NCI-H2227 treated with DMSO at 0.1 percent for 48 hours (cell line): ENCODE data around the gene EPB41.
A peak's percentile ranks its signal among the peaks of the same experiment; 100 is the strongest.
"Not testable (repeated sequence)": the region's sequence is repeated elsewhere in the genome, so short reads cannot be mapped to it uniquely, and the experiment has no call there.

Experiments
- DNase-seq: peaks from one replicate; lab custom pipeline; 2025; lab: John Stamatoyannopoulos, UW

Gene EPB41

DNA sequence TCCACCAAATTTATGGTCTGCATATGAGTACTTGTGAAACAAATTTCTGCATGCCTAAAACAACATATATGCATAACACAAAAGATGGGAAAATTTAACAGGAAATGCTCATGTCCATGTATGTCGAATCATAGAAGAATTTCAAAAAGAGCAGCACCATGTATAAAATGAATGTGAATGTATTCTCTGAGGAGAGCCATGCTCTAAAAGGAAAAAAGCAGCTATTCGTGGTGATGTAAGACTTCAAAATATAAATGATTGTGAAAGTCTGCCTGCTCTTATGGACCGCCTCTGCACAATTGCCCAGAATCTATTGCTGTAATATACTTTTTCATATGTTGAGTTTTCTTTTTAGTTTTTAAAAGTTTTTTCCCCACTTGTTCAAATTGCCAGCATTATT is 66.8 kb downstream of the EPB41 start:
- DNase-seq, result no peak

DNA sequence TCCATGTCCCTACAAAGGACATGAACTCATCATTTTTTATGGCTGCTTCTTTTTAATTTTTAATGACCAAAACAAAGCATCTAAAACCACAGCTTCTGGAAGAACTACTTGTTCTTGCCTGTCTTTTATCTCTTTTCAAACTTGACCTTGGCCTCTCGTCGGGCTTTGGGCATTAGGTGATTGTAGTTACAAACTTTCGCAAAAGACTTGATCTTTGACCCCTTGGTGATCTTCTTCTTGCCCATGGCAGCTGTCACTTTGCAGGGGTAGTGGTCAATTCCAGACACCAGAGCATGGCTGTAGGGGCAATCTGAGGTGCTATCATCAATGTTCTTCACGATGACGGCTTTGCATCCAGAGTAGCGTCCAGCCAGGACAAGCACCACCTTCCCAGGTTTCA is 67.8 kb downstream of the EPB41 start:
- no peak for DNase-seq

DNA sequence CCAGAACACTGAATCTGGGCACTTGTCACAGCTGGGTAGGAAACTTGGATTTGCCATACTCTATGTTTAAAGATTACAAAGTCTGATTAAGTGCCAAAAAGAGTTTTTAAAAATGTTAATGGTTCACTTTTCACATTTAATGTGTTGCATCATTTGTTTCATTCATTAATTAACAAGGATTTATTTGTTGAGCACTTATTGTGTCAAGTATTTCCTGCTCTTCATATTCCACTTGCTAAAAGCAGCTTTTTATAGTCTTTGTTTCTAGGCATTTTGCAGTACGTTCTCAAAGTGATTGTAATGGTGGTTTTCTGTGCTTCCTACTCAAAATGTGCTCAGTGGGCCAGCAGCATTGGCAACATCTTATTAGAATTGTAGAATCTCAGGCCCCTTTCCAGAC is 68.7 kb downstream of the EPB41 start:
- no peak for DNase-seq

DNA sequence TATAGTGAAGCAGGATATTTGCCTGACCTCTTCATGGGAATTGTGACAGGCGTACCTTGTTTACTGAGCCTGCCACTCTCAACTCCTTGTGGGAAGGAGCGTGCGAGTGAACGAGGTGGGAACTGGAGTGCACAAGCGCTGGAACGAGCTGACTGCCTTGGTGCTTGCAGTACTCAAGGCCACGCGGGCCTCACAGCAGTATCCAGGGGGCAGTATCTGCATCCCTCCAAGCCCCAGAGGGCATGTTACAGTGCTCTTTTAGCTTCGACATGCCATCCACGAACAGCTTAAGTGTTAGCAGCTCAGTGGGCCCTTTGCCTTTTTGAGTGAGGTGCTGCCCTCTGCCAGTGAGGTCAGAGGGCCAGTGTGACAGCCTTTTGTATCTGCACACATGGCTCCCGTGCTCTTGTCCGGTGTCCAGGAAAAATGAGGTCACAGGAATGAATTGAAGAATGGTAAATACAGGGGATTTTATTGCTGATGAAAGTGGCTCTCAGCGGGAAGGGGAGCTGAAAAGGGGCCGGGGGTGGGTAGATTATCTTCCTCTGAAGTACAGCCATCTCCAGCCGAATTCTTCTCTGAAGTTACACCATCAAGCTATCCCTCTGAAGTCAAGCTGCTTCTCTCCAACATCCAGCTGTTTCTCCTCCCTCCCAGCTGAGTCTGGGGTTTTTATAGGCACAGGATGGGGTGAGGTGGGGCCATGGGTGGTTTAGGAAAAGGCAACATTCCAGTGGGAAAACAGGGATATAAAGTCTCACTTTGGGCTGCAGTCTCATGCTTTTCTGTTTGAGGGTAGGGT is 69.3 kb downstream of the EPB41 start:
- no peak for DNase-seq

DNA sequence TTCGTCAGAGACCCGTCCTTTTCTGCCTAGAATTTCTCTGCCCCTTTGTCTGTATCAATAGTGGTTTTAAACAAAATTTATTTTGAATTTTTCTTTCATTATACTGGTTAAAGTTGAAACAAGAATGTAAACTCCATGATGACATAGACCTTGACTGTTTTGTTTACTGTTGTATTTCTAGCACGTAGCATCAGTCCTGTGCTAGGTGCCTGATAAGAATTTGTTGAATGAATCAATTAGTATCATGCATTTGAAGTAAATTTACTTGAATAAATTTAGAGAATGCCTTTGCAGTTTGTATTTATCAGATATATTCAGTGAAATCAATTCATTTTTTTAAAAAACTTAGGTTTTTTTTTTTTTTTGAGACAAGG is 69.9 kb downstream of the EPB41 start:
- no peak for DNase-seq

DNA sequence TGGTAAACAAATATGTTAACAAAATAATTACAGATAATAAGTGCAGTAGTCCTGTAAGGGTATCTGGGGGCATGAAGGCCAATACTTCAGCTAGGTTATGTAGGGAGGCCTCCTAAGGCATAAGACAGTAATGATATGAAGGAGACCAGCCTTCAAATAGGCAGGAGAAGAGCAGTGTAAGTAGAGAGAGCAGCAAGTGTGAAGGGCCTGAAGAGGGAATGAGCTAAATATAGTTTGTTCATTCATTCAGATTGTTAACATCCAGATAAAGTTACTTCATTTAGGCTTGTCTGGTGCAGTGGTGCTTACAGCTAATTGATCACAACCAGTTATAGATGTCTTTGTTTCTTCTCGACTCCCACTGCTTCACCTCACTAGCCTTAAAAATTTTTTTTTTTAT is 71.1 kb downstream of the EPB41 start:
- no peak for DNase-seq

DNA sequence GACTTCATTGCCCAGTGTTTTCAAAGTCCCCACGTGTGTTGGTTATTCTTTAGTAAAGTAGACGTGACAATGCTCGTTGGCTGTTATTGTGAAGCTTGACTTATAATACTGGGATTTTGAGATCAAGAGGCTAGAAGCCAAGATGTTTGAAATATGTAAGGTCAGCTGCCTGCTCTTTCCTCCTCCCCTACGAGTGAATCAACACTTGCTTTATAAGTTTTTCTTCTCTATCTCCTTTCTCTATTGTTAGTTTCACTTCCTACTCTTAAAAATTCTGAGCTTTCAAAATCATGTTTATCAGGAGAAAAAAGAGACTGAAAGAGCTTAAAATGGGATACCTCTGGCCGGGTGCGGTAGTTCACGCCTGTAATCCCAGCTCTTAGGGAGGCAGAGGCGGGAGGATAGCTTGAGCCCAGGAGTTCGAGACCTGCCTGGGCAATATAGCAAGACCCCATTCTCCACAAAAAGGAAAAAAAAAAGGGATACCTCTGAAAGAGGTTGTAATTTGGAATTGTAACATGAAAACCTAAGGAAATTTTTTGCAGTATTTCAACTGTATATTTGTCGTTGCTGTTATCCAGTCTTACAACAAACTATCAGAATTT is 72.0 kb downstream of the EPB41 start:
- no peak for DNase-seq

DNA sequence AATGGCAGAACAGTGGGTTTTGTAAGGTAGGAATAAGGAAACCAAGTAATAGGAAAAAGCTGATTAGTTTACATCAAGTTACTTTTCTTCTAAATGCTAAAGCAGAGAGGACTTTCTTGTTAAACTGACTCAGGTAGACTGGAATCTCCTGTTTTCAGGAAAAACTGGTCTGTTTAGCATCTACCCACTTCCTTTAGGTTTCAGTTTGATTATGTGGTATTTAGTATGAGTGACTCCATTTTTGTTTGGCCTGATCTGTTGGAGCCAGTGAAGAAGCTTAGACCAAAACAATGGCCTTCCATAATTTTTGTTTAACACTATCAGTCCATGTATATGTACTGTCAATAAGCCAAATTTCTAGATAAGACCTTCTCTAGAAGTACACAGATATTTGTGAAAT is 88.4 kb downstream of the EPB41 start:
- DNase-seq, result no peak

DNA sequence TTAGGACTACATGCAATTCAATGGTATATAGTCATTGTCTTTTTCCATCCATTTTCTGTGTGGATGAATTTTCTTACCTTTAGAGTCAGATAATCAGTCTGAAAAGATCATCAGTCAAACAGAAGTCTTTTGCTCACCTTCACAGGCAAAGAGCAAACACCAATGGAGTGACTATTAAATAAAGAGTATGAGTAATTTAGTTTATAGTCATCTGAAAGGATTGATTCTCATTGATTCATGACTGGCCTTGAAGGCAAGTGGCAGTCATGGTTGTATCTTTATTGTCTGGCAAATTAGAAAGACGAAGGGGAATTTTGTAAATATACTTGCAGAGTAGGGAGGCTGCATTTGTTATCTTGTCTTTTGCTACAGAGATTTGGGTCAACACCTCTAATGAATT is 89.9 kb downstream of the EPB41 start:
- DNase-seq, result no peak

DNA sequence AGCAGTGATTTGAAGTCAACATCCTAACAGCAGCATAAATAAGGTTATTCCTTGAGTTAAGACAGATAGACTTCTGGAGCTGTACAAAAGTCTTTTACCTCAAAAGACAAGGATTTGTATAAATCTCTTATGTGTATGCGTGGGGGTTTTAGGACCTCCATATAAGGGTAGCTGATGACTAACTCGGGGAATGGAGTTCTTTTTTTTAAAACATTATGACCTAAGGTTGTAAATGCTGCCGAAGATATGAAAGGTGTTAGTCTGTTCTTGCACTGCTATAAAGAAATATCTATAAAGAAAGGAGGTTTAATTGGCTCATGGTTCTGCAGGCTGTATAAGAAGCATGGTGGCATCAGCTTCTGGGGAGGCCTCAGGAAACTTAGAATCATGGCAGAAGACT is 90.4 kb downstream of the EPB41 start:
- no peak for DNase-seq

DNA sequence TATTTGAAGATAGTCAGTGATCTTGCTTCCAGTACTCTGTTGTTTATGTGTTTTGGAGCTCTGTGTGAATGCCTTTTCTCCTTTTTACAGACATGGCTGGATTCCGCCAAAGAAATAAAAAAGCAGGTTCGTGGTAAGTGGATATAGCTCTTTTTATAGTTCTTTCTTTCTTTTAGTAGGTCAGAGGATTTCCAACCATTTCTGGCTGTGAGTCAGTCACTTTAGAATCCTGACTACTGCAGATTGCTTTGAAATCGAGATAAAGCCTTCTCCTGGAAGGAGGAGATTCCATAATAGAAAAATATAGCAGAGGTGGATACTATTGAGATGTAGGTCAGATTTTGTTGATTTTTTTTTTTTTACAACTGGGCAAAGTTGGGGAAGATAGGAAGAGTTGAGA is 97.4 kb downstream of the EPB41 start:
- no peak for DNase-seq

DNA sequence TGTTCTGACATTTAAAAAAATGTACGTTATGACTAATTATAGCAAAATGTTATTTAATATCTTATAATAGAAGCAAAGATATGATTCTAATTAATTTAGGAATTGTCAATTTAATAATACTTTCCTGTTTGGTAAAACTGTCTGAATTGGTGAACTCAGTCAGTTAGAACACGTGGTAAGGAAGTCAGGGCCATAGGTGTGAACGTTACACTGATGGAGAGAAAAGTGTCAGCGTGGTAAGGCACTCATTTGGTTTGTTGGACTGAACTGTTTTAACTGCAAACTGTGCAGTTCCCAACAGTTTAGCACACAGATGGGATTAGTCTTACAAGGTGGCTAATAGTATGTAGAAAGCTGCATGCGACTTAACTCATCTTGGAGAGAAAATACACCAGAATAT is 102.9 kb downstream of the EPB41 start:
- no peak for DNase-seq

DNA sequence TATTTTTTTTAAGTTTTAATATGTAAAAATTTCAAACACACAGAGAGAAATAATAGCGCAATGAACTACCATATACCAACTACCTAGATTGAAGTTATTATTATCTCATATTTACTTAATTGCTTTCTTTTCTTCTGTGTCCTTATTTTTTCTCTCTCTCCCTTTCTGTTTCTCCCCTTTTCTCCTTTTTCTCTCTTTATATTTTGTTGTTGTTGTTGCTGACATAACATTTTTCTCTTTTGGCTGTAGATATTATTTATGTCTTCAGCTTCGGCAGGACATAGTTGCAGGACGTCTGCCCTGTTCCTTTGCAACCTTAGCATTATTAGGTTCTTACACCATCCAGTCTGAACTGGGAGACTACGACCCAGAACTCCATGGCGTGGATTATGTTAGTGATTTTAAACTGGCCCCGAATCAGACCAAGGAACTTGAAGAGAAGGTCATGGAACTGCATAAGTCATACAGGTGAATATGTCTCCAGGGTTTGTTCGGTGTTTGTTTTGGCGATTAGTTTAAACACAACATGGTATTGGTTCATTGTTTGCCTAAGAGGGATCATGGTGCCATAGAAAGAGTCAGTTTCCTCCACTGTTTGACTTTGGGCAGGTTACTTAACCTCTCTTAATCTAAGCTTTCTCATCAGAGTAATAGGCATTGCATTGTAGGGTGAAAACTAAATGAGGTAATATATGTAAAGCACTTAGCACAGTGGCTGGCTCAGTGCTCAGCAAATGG is 103.8 kb downstream of the EPB41 start:
- no peak for DNase-seq

DNA sequence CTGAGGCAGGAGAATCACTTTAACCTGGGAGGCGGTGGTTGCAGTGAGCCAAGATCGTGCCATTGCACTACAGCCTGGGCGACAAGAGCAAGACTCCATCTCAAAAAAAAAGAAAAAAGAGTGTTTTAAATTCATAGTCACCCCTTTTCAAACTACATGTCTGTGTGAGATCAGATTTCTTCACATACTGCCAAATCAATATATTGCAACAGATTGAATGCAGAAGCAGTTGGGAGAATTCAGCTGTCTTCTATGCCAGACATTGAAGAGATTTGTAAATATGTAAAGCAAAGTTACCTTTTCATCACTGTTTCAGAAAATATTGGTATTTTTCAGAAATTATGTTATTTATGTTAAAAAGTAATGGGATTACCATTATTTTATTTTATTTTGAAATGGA is 108.3 kb downstream of the EPB41 start:
- no peak for DNase-seq

DNA sequence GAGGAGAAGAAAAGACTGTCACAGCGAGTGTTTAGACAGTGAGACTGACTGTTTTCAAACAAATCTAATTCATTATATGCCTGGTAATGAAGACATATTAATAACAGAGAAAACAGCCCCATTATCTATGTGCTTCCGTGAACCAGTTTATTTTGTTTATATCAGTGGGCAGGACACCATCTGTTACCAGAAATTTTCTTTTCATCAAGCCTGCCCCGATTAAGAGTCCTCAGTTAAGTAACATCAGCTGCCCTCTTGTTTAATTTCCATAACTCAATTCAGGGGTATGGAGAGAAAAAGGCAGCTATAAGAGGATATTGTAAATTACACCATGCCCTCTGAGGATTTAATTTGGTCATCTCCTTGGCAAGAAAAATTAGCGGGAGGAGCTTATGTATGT is 115.3 kb downstream of the EPB41 start:
- DNase-seq, result no peak

DNA sequence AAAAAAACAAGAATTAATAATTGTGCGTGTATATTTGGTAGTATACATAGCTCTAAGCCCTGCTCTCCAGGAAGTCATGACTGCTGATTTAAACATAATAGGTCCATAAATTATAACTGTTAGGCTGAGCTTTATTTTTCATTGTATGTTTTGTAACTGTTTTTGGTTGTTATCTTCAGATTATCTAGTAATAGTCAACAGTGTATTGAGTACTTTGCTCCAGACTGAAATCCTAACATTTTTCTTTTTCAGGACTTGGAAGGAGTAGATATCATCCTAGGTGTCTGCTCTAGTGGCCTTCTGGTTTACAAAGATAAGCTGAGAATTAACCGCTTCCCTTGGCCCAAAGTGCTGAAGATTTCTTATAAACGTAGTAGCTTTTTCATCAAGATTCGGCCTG is 118.5 kb downstream of the EPB41 start:
- DNase-seq, result no peak

DNA sequence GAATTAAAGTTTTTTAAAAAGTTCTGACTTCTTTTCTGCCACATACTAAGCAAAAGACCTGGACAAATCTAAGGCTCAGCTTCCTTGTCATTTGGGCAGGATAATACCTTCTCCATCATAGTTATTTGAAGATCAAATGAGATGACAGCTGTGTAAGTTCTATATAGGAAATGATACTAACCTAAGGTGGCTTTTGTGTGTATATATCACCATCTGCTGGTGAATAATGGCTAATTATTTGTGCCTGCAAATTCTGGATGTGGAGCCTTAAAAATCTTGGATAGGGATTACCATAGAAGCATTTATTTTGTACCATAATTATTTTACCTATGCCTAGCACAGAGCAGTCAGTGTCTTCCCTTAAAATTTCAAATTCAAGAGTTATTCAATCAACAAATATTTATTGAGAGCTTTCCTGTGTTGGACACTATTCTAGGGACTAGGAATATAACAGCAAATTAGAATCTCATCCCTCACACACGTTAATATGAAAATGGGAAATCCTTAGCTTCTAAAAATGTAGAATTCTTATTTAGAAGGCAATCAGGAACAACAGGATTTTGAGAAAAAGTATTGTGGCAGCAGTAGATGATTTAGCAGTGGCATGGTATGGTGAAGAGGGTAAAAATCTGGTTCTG is 119.6 kb downstream of the EPB41 start:
- peak; percentile 53 for DNase-seq

DNA sequence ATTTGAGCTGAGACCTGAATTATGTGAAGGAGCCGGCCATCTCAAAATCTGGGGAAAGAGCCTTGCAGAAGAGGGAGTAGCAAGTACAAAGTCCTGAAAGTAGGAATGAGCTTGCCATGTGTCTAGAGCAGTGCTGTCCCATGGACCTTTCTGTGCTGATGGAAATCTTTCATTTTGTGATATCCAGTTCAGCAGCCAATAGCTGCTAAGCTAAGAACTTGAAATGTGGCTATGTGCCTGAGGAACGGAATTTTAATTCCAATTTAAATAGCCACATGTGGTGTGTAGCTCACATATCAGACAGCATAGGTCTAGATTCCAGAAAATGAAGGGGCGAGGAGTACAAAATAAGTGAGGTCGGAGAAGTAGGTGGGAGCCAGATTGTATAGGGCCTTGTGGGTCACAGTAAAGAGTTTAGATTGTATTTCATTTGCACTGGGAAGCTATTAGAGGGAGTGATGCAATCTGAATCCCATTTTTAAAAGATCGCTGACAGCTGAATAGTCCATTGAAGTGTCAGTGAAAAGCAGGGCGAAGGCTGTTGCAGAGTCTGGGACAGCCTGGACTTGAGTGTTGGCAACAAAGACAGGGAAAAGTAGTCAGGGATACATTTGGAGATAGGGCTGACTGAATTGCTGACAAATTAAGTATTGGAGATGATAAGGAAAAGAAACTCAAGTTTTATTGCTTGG is 129.1 kb downstream of the EPB41 start:
- DNase-seq, result peak; percentile 53

DNA sequence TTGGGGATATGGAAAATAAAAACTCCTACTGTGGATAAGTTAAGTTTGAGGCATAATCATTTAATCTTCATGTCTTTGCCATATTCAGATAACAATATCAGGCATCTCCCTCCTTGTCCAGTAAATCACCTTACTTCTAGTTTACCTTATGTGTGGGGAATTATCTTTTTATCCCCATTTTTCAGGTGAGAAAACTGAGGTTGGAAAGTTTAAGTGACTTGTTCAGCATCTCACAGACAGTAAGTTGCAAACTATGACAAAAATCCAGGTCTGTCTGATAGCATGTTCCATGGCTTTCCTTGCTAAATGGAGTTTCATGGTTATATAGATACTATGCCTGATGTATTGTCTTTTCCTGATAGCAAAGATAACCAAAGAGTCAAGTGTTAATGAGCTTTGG is 129.6 kb downstream of the EPB41 start:
- DNase-seq, result no peak

DNA sequence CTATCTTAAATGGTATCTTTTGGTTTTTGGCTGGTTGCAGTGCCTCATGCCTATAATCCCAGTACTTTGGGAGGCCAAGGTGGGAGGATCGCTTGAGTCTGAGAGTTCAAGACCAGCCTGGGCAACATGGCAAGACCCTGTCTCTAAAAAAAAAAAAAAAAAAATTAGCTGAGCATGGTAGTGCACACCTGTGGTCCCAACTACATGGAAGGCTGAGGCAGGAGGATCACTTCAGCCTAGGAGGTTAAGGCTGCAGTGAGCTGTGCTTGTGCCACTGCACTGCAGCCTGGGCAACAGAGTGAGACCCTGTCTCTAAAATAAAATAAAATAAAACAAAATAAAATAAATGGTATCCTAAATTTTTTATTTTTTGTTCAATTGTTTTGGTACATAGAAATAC is 131.3 kb downstream of the EPB41 start:
- not testable (repeated sequence) for DNase-seq

DNA sequence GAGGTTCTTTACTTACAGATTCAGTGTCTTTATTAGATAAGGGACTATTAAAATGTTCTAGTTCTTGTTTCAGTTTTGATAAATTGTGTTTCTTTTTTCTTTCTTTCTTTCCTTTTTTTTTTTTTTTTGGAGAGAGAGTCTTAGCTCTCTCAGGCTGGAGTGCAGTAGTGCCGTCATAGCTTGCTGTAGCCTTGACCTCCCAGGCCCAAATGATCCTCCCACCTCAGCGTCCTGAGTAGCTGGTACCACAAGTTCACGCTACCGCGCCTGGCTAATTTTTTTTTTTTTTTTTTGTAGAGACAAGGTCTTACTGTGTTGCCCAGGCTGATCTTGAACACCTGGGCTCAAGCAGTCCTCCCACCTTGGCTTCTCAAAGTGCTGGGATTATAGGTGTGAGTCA is 132.8 kb downstream of the EPB41 start:
- DNase-seq, result no peak

DNA sequence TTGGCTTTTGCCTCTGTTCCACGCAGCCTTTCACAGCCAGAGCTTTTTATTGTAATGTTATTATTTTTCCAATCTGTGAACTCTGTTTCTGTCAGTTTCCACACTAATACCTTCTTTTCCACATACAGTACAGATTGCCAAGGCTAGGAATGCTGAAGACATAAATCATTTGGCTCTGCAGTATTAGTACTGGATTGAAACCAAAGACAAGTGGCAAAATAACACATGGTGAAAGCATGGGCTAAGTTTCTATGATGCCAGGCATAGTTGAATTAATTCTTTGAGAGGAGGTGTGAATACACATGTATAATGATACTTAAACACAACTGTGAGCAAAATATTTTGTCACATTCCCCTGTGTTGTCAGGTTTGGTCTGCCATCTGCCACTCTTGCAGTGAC is 135.8 kb downstream of the EPB41 start:
- DNase-seq, result no peak
